ENCODE results near the gene GMPPA.
A peak's percentile ranks its signal among the peaks of the same experiment; 100 is the strongest.

The GMPPA gene

GRCh38 chr2:219486380-219486959 is 12.2 kb upstream of the GMPPA start:
- no peak for DNase-seq (ENCODE audit: low spot score)

- no peak for DNase-seq (ENCODE audit: low spot score)
Observed at GRCh38 chr2:219488149-219488843, 10.4 kb upstream of the GMPPA start.

GRCh38 chr2:219488844-219489194 is 9.9 kb upstream of the GMPPA start:
- DNase-seq (ENCODE audit: low spot score): no peak

GRCh38 chr2:219489315-219489714 is 9.4 kb upstream of the GMPPA start:
- no peak for DNase-seq (ENCODE audit: low spot score)

- DNase-seq (ENCODE audit: low spot score): no peak
Observed at GRCh38 chr2:219490186-219490585, 8.5 kb upstream of the GMPPA start.

GRCh38 chr2:219490600-219491130 is 8.0 kb upstream of the GMPPA start:
- DNase-seq (ENCODE audit: low spot score): no peak

- no peak for DNase-seq (ENCODE audit: low spot score)
Observed at GRCh38 chr2:219491278-219491963, 7.3 kb upstream of the GMPPA start.

- no peak for DNase-seq (ENCODE audit: low spot score)
Observed at GRCh38 chr2:219492575-219492974, 6.1 kb upstream of the GMPPA start.

- DNase-seq (ENCODE audit: low spot score): no peak
Observed at GRCh38 chr2:219493086-219493485, 5.6 kb upstream of the GMPPA start.

GRCh38 chr2:219494952-219495530 is 3.6 kb upstream of the GMPPA start:
- DNase-seq (ENCODE audit: low spot score): no peak

- peak; percentile 46 for DNase-seq (ENCODE audit: low spot score)
Observed at GRCh38 chr2:219495531-219496122, 3.1 kb upstream of the GMPPA start.

- no peak for DNase-seq (ENCODE audit: low spot score)
Observed at GRCh38 chr2:219496247-219496824, 2.4 kb upstream of the GMPPA start.

GRCh38 chr2:219496825-219497494 is 1.7 kb upstream of the GMPPA start:
- no peak for DNase-seq (ENCODE audit: low spot score)

- peak; percentile 82 for DNase-seq (ENCODE audit: low spot score)
Observed at GRCh38 chr2:219497495-219498279, 1.0 kb upstream of the GMPPA start.

GRCh38 chr2:219499058-219499307 is 292 bp downstream of the GMPPA start:
- no peak for DNase-seq (ENCODE audit: low spot score)

GRCh38 chr2:219499555-219499954 is 864 bp downstream of the GMPPA start:
- DNase-seq (ENCODE audit: low spot score): no peak

GRCh38 chr2:219500135-219500534 is 1.4 kb downstream of the GMPPA start:
- DNase-seq (ENCODE audit: low spot score): no peak

GRCh38 chr2:219501849-219502248 is 3.2 kb downstream of the GMPPA start:
- DNase-seq (ENCODE audit: low spot score): no peak

- no peak for DNase-seq (ENCODE audit: low spot score)
Observed at GRCh38 chr2:219502618-219503017, 3.9 kb downstream of the GMPPA start.

GRCh38 chr2:219505585-219505984 is 6.9 kb downstream of the GMPPA start:
- no peak for DNase-seq (ENCODE audit: low spot score)
